Measurements from ENCODE around the gene TBC1D17.

Gene TBC1D17

DNA sequence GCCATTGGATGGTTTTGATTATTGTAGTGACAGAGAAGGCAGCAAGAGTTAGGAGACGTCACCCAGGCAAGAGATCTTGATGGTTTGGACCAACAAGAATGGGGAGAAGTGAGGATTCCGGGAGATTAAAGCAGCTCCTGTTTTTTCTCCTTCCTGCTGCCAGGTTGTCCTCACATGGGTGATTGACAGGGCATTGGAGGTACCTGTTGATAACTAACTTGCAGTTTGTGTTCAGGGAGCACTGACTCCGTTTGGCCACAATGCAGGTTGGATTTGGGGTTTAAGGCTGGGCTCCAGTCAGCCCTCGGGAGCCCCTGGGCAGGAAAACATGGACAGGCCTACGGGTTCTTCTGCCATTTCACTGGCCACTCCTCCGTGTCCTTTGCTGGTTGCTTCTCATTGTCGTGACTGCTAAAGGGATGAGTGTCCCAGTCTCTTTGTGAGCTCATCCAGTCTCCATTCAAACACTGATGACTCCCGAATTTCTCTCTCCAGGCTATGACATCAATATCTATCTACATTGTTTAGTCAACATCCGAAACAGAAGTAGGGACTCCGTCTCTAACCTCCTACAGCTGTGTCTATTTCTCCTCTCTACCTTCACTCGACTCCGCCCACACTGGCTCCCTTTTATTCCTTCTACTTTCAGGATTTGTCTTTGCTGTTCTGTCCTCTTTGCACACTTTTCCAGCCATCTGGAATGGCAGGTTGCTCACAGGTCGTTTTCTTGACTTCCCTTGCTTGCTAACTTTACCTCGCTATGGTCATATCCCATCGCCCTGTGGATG lies 27.9 kb upstream of the TBC1D17 start:
- no peak for DNase-seq

DNA sequence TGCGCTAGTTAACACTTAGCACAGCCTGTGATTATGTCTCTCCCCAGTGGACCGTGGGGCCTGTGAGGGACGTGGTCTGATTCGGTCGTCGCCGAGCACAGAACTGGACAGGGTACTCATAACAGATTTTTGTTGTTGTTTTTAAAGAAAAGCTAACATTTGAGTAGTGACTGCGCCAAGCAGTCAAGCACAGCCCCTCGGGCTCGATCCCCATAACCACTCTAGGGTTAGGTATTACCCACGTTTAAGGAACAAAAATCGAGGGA lies 27.3 kb upstream of the TBC1D17 start:
- no peak for DNase-seq

DNA sequence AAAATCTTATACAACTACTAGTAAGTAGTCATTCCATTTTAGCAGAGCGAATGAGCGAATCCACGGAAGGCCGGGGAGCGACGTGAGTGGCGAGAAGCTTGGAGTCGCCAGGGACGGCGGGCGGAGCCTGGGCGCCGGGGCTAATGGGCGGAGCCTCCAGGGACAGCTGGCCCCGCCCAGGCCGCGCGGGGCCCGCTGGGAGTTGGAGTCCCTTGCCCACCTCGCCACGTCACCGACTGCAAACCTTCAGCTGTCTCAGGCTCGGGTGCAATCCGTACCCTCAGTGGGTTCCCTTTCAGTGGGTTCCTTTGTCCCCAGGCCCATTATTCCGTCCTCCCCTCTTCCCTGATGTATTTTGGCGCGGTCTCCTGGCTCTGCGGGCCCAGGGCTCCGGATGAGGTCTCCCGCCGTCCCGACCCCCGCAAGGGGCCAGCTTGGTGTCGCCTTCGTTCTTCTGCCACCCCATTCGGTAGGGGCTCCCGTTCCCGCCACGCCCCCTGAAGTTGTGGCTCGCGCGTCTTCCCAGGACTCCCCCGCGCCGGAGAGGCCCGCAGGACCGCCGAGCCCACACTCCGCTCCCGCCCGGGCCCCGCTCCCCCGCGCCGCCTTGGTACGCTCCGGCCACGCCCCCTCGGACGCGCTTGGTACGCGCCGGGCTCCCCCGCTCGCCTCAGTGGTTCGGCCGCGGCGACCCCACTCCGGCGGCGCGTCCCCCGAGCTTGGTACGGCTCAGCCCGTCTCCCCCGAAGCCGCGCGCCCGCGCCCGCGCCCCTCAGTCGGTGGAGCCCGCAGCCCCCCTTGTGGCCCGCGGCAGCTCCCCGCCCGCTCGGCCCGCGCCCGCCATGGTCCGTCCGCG lies 26.8 kb upstream of the TBC1D17 start, which contains the start of gene PTOV1:
PTOV1 (plus strand) TSS at position 673 of the 856 bp plus-strand sequence.
- peak; percentile 46 for DNase-seq

DNA sequence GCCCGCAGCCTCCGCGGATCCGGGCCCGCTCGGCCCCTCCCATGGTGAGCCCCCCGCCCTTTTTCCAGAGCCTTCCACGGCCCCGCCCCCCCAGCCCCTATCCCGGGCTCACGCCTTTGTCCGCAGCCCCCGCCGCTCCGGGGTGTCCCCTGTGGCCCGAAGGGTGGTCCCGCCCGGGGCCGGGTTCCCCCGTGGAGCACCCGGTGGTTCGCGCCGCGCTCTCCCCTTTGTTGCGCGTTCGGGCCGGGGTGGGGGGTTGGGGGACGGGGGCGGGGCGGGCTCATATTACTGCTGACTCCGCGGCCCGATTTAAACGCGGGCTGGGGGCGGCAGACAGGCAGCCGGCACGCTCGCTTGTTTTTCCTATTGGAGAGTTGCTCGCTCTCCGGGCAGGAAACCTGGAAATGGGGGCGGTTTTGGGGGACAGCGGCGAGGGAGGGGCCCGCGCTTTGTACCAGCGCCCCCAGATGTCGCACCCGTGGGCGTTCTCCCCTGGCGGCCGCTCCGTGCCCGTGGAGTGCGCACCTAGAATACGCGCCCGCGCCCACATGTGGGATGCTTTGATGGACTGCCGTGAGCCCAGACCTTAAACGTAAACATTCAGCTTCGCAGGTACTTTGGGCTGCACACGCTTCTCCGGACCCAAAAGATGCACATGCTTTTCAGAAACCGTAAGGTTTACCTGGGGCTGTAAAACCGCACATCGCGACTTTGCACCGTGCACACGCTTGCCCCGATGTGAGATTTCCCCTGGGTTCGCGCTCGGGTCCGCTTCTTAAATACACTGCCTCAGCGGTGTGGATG lies 25.8 kb upstream of the TBC1D17 start:
- DNase-seq = no peak

DNA sequence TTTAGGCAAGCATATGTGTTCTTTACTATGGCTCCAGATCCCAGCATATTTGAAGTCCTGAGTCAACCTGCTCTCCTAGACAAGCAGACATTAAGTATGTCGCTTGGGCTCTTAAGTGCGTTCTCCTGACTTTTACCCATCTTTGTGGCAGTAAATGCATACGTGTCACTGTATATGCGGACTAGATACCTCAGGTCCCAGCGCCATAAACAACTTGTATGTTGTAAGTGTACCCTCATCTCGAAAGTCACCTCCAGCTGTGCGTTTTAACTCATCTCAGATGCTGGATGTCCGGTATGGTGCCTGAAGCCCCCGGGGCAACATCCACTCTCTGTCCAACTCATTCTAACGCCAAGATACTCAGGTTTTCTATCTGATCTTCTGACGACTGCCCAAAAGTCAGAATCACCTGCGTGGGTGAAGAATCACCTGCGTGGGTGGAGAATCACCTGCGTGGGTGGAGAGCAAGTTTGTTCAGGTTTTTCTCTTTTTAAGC lies 24.8 kb upstream of the TBC1D17 start:
- no peak for DNase-seq

DNA sequence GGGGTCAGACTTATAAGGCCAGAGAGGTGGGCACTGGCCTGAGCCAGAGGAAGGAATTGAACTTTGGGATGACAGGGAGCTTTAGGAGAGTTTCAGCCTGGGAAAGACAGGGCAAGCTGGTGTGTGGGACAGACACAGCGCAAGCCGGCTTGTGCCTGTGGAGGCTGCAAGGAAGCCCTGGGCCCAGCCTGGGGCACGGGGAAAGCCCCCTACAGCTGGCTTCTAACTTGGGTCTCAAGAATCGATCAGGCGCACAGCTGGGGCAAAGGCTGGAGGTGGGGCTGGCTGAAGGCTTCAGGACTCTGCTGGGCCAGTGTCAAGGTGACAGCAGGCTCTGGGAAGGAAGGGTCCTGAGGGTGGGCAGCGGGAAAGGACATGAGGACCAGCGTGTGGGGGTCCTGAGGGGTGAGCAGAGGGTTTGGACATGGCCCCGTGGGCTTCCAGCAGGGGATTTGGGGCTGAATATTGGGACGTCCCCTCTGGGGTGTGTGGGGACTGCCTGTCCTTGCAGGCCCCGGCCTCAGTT lies 23.6 kb upstream of the TBC1D17 start:
- DNase-seq = no peak

DNA sequence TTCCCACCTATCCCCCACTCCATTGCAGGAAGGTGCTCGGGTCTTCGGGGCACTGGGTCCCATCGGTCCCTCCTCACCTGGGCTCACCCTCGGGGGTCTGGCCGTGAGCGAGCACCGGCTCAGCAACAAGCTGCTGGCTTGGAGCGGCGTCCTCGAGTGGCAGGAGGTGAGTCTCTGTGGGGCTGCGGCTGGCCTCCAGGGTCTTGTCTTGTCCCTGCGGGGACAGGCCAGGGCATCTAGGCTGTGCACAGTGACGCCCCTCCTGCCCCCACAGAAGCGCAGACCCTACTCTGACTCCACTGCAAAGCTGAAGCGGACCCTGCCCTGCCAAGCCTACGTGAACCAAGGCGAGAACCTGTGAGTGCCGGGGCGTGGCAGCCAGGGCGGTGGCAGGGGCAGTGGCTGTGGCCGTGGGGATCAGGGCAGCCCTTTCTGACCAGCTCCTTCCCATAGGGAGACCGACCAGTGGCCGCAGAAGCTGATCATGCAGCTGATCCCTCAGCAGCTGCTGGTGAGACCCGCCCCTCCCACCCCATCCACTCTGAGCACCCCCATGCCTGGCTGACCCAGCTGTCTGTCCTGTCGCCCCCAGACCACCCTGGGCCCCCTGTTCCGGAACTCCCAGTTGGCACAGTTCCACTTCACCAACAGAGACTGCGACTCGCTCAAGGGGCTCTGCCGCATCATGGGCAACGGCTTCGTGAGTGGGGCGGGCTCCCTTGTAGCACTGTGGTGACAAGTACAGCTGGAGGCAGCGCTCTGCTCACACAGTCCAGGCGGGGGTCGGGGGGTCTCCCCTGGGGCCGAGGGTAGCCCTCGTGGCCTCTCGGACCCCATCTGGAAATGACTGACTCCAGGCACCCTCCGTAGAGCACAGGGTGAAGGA lies 22.9 kb upstream of the TBC1D17 start:
- no peak for DNase-seq

DNA sequence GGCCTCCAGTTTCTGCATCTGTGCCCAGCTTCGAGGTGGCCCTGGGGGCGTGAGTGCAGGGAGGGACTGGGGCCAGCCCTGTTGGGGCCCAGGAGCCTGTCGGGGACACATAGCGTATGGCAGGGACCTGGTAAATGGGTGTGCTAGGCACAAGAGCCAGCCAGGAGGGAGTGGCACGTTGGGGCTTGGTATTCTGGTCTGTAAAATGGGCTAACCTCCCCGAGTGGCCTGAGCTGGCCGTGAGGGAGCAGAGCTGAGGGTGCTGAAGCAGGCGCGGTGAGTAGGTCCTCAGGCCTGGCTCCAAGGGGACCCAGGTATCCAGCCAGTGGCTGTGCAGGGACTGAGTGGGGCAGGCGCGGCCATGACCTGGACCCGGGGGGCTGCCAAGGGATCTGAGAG lies 22.2 kb upstream of the TBC1D17 start:
- no peak for DNase-seq

DNA sequence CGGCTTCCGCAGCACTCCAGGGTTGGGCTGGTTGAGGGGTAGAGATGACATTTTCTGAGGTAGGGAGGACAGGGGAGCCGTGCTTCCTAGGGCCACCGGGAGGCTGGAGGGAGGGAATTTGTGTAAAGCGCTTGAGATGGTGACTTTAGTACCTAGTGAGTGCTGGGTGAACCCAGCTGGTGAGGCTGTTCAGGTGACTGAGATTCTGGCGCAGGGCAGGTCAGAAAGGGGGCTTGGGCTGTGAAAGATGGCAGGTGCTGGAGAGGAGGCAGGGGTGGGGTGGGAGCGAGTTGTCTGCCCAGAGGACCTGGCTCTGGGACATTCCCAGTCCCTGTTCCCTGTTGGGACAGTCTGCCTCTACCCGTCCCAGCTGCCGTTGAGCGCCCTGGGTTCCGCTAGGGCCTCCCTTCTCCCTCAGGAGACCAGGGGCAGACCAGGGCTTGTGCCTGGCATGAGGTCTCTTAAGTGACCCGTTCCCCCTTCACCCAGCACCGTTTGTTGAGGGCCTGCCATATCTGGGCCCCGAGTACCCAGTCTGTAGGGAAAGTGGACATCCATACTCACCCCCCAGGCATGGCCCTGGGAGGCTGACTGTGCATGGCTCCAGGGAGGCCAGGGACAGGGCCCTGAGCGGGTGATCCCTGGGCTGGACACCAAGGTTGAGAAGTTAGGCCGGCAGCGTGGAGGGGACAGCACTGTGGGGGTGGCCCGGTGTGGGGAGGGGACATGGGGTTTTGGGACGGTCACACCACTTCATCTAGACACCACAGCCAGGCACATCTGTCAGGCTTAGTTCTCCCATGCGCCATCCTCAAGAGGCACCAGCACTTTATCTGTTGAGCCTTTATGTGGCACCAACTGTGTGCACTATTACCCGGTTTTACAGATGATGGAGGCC lies 21.6 kb upstream of the TBC1D17 start:
- DNase-seq = no peak

DNA sequence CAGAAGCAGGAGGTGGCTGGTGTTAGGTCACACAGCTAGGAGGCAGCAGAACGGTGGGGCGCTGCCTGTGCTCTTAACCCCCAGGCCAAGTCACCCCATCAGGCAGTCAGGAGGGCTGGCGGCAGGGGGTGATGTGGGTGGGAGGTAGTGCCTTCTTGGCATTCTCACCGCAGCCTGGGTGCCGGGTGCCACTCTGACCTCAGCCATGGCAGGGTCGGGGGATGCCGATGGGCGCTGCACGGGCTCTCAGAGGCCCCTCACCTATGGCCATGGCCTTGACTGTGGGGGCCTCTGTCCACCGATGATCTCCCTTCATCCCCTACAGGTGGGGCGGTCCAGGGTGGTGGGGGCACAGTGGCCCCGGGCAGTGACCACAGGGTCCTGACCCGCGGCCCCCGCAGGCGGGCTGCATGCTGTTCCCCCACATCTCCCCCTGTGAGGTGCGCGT lies 20.9 kb upstream of the TBC1D17 start:
- DNase-seq = no peak

DNA sequence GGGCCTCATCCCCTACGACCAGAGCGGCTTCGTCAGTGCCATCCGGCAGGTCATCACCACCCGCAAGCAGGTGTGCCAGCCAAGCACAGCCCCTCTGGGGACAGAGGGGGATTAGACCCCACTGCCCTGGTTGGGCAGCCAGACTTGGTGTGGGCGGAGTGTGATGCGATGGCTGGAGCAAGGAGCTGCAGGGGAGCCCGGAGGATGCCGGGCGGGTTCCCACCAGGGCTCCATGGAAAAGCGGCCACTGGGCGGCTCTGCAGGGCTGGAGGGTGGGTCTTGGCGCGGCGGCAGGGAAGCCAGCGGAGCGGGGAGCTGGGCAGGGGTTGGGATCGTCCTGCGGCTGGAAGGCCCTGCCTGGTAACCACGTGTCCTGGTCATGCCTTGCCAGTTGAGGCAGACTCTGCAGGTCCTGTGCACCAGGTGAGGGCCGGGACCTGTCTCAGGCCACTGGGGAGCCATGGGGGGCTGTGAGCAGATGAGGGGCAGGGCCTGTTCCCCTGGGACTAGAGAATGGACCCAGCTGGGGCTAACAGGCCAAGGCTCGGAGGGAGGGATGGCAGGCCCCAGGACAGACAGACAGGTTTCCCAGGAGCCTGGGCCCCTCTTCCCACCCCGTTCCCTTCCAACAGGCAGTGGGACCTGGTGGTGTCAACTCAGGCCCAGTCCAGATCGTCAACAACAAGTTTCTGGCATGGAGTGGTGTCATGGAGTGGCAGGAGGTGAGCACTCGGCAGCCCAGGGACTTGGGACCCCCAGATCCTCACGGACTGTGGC lies 20.3 kb upstream of the TBC1D17 start:
- no peak for DNase-seq

DNA sequence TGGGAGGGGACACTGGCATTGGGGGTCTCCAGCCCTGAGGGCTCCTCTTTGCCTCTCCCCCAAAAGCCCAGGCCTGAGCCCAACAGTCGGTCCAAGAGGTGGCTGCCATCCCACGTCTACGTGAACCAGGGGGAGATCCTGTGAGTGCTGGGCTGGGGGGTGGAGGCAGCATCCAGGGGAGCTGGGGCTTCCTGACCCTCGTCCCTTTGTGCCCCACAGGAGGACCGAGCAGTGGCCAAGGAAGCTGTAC lies 19.7 kb upstream of the TBC1D17 start:
- DNase-seq = no peak

DNA sequence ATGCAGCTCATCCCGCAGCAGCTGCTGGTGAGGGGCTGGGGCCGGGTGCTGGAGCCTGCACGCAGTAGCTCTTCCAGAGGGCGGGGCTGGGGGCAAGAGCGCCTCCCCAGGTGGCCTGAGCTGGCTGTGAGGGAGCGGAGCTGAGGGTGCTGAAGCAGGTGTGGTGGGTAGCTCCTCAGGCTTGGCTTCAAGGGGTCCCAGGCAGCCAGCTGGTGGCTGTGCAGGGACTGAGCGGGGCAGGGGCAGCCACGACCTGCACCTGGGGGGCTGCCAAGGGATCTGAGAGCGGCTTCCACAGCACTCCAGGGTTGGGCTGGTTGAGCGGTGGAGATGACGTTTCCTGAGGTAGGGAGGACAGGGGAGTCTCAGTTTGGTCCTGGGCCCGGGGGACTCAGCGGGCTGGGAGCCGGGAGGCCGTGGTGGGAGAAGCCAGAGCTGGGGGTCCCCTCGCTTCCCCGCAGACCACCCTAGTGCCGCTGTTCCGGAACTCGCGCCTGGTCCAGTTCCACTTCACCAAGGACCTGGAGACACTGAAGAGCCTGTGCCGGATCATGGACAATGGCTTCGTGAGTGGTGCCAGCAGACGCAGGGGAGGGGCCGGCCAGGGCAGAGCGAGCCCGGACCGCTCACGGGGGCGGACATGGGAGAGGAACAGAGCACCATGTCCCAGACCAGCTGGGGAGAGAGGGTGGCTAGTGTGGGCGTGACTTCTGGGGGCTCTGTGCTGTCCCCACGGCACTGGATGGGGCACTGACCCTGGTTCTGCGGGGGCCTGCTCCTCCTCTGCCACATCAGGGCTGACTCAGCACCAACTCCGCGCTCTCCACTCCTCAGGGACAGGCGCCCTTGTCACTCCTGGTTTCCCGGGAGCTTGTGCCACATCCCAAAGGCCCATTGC lies 19.2 kb upstream of the TBC1D17 start:
- no peak for DNase-seq

DNA sequence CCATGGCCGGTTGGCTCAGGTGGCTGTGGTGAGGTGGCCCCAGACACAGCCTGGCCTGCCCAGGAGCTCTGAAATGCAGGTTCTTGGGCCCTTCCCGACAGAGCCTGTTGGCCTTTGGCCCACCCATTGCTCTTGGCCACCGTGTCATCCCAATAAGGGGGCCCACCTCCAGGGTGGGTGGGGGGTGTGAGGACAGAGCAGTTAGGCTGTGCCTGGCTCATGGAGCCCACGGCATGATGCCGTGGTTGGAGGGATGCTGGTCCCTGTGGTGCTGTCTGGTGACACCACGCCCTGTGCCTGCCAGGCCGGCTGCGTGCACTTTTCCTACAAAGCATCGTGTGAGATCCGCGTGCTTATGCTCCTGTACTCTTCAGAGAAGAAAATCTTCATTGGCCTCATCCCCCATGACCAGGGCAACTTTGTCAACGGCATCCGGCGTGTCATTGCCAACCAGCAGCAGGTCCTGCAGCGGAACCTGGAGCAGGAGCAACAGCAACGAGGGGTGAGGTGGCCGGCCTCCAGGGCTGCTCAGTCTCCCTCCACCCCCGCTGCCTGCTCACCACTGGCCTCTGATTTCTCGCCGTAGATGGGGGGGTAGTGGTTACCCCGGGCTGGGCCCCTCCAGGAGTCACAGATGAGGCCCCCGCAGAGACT lies 17.7 kb upstream of the TBC1D17 start:
- DNase-seq = no peak

DNA sequence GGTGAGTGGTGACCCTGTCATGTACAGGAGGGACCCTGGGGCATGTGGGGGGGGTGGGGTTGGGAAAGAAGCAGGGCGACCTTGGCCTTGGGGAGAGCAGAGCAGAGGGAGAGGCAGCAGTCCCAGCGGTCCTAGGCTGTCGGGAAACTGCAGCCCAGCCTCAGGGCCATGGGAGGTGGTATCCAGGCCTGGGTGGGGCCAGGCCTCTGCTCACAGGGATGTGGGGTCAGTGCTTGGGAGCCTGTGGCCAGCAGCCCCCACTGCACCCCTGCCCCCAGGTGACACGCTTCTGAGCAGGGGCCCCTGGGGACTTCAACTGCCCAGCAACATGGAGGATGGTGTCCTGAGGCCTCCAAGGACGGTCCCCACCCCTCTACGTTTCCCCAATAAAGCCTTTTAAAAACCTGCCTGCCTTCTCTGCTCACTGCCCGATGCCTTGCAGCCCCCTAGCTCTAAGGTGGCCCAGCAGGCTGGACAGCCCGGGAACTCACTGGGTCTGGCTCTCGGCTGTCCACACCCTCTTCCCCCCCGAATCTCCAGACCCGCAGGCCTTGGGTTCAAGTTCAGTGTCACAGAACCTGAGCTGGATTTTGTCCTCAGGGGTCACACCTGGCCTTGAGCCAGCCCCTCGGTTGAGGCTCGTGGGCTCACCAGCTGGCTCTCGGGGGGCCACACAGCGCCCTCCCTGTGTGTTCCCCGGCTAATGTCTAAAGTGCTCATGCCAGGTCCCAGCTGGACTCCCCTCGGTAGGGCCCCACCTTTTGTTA lies 17.0 kb upstream of the TBC1D17 start:
- no peak for DNase-seq

DNA sequence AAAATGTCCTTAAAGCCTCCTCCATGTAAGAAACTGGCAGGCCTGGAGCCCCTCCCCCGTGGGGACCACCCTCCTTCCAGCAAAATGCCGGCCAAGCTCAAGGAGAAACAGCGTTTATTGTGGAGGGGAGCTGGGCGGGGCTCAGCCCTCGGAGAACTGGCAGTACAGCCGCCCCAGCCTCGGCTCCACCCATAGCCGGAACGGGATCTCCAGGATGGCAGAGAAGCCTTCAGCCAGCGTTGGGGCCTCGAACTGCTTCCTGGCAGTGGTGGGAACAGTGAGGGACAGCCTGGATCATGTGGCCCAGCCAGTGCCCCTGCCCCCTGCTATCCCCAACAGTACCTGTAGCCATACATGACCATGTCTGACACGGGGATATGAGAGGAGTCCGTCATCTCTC lies 16.4 kb upstream of the TBC1D17 start:
- no peak for DNase-seq

DNA sequence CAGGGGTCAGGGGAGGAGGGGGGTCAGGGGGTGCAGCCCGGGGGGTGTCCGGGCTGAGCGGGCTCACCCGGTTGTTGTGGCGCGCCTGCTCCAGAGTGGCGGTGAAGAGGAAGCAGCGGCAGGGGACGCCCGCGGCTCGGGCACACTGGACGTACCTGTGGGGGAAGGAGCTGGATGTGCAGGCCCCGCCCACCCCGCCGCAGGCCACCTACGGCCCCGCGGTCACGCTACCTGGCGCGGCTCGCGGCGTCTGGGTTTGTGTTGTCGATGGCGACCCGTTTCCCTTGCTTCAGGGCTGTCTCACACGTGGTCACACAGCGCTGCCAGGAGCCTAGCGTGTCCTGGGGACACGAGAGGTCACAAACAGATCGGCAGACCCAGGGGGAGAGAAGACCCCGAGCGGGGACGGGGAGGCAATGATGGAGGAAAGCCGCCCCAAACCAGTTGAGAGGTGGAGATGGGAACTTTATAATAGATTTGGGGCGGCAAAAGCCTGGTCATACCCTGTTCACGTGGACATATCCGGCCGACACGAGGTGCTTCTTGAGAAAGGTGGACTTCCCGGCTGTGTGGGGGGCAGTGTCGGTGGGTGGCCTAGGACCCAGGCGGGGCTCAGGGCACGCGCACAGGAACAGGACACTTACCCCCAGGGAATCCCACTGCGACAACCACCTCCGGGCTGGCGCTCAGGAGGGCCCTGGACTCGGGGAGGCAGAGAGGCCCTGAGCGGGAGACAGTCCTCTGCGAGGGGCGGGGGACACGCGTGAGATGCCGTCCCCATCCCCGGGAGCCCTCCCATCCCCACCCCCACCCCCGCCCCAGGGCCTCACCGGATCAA lies 15.7 kb upstream of the TBC1D17 start:
- no peak for DNase-seq

All from NCI-H1417 treated with DMSO at 0.1 percent for 48 hours (cell line).